ENCODE measurements around the gene AATK.

AATK gene

GRCh38 chr17:81137248-81137647 lies 28.8 kb downstream of the AATK start:
- no peak for TF ChIP-seq CTCF (conservative IDR thresholded peaks at IDR 0.05; ENCODE audit: low read length)
- DNase-seq (ENCODE audit: low read depth), result no peak

GRCh38 chr17:81136366-81136765 lies 29.7 kb downstream of the AATK start:
- H3K4me3 ChIP-seq (ENCODE audit: low read length), result no peak overlapping the region
- DNase-seq (ENCODE audit: low read depth), result no peak
- TF ChIP-seq CTCF (conservative IDR thresholded peaks at IDR 0.05; ENCODE audit: low read length), result no peak

More at GRCh38 chr17:81137248-81137647, 28.8 kb downstream of the AATK start:
- no peak overlapping the region for H3K4me3 ChIP-seq (ENCODE audit: low read length)

- DNase-seq (ENCODE audit: low read depth), result no peak
- no peak overlapping the region for H3K4me3 ChIP-seq (ENCODE audit: low read length)
- TF ChIP-seq CTCF (conservative IDR thresholded peaks at IDR 0.05; ENCODE audit: low read length), result no peak
These were observed 30.3 kb downstream of the AATK start for GRCh38 chr17:81135505-81136278.

- no peak for TF ChIP-seq CTCF (conservative IDR thresholded peaks at IDR 0.05; ENCODE audit: low read length)
These were observed 31.8 kb downstream of the AATK start for GRCh38 chr17:81134064-81134781.

GRCh38 chr17:81132770-81133723 lies 33.0 kb downstream of the AATK start:
- H3K4me3 ChIP-seq (ENCODE audit: low read length), result no peak overlapping the region

More at GRCh38 chr17:81134064-81134781, 31.8 kb downstream of the AATK start:
- H3K4me3 ChIP-seq (ENCODE audit: low read length), result no peak overlapping the region
- DNase-seq (ENCODE audit: low read depth), result no peak

GRCh38 chr17:81132197-81132540 lies 33.9 kb downstream of the AATK start:
- no peak overlapping the region for H3K4me3 ChIP-seq (ENCODE audit: low read length)
- no peak for TF ChIP-seq CTCF (conservative IDR thresholded peaks at IDR 0.05; ENCODE audit: low read length)
- DNase-seq (ENCODE audit: low read depth), result no peak

More at GRCh38 chr17:81132770-81133723, 33.0 kb downstream of the AATK start:
- DNase-seq (ENCODE audit: low read depth), result no peak
- no peak for TF ChIP-seq CTCF (conservative IDR thresholded peaks at IDR 0.05; ENCODE audit: low read length)
